Measurements from ENCODE around the gene APCDD1.
"Not testable (repeated sequence)": the region's sequence is repeated elsewhere in the genome, so short reads cannot be mapped to it uniquely, and the experiment has no call there.

The APCDD1 gene

DNA sequence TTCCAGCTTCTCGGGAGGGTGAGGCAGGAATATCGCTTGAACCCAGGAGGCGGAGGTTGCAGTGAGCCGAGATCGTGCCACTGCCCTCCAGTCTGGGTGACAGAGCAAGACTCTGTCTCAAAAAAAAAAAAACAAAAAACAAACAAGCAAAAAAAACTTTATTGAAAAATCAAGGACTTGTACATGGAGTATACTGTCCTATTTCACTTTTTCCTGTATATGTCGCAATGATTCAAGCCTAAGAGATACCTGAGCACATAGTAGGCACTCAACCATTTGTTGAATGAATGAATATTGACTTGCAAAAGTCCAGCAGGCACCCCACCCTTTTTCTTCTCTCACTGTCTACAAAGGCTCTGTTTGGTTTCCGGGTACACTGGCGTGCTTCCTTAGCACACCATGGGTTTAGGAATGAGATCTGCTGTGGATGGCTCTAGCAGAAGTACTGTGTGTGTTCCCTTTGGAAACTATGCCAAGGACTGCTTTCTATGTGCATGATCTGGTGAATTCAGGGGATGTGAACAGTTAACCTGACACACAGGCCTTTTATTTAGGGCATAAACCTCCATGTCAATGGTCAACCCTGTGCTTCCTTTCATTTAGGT, 6.1 kb downstream of the APCDD1 start:
- in situ Hi-C loops (cut with HindIII; ENCODE audit: low sequenced_read_pairs) = no loop called here

DNA sequence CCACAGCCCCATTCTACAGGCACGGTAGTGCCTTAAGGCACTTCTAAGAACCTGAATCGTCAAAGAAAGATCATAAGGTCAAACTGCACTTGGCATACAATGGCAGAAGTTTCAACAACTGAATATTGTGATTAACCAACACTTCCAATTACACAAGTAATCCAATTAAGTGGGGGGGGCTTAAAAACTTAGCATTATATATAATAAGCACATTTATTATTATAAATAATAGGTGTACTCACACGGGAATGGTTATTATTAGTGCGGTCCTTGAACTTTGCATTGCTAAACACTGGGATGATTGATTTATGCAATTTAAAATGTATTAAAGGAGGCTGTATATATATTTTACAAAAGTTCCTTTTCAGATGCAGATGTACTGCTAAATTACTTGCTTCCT, 7.6 kb downstream of the APCDD1 start:
- in situ Hi-C loops (cut with HindIII; ENCODE audit: low sequenced_read_pairs) = no loop called here

DNA sequence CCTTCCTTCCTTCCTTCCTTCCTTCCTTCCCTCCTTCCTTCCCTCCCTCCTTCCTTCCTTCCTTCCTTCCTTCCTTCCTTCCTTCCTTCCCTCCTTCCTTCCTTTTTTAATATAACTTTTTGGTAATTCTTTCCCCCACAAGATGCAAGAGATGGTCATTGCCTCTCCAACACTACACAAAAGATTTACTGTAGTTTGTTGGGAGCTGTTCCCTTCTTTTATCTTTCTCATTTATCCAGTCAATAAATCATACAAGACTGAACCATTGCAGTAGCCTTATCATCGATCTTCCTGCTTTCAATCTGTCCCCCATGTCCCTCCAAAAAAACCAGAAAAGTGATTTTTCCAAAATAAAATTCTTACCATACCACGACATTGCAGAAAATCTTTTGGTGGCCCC, 8.2 kb downstream of the APCDD1 start:
- in situ Hi-C loops (cut with HindIII; ENCODE audit: low sequenced_read_pairs) = no loop called here

DNA sequence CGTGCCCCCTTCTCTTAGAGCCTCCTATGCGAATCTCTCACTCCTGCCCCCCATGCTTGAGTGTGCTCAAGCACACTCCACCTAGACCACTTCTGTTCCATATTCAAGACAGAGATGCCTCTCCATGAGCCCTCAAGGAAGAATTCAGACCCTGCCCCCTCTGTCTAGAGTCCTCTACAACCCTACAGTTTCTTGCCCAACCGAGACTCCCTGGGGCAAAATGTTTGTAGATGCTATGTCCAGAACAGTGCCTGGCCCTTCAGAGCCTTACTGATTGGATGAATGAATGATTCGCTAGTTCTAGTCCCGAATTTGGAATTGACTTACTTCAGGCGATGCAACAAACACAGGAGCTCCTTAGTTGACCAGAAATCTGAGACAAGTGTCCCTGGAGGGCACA, 8.7 kb downstream of the APCDD1 start:
- in situ Hi-C loops (cut with HindIII; ENCODE audit: low sequenced_read_pairs) = no loop called here

DNA sequence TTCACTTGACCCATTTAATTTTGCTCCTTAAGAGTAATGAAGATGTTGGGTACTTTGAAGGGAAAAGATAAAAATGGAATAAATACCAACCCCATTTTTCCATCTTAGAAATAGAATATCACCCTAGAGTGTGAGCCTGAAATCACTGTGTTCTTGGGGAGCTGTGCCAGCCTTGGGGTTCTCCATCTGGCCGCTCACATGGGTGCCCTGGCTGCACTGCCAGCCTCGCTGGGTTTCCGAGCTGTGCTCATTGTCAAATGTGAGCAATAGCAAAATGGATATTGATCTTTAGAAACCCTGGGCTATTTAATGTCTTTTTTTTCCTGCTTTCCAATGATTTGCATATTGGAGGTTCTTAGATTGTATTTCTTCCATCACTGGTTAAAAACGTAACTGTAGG, 9.3 kb downstream of the APCDD1 start:
- in situ Hi-C loops (cut with HindIII; ENCODE audit: low sequenced_read_pairs) = no loop called here

DNA sequence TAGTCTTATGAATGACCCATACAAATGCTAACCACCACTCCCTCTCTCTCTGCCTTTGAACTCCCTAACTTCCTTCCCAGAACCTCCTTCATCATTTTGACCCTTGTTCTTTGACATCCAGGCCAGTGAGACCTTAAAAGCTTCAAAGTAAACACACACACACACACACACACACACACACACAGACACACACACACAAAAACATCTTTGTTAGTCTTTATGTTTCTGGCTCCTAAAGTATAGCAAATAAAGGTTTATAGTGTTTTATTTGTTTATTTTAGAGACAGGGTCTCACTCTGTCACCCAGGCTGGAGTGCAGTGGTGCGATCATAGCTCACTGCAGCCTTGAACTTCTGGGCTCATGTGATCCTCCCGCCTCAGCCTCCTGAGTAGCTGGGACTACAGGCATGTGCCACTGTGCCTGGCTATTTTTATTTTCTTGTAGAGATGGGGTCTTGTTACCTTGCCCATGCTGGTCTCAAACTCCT, 9.8 kb downstream of the APCDD1 start:
- in situ Hi-C loops (cut with HindIII; ENCODE audit: low sequenced_read_pairs) = not testable (repeated sequence)

DNA sequence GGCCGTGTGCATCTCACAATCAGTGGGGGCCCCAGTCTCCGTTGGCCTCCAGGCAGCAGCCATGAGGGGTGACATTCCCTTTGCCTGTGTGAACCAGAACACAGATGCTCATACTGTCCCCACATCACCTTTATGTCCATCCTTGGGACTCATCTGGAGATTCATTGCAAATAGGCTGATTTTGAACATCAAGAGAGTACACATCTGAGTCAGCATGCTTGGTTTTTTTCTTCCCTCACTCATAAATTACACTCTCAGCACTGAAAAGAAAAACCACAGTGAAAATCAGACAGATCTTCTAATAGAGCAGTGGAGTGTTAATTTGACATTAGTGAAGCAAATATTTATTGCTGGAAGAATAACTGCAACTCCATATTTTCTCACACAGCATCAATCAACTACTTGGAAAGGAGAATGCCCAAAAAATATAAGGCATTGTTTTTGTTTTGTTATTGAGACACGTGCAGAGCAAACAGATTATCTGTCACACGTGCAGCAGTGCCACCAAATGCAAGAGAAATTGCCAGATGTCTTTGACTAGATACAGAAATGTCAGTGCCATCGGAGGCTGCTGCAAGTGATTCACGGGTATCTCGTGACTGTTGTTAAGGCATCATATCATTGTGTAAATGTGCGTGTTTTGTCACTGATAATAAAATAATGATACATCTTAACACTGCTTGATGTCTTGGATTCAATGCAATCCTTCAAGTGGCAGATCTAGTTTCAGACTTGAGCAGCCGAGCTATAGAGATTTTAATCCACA, 10.9 kb downstream of the APCDD1 start:
- in situ Hi-C loops (cut with HindIII; ENCODE audit: low sequenced_read_pairs) = no loop called here

DNA sequence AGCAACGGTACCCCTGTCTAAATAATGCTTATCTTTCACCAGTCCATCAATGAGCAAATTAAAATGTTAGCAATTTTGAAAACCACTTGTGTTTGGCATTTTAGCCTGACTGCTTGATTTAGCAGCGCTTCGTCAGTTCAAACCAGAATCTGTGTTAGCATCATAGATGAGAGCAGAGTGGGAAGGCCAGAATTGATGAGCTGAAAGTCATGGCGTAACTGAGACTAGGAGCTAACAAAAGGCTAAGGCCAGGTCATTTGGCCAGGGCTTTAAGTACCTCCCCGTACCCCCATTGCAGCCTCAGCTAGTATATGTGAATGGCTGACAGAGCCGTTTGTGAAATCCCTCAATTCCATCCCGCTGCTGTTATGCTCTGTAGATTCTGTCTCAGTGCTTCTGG, 16.0 kb downstream of the APCDD1 start:
- in situ Hi-C loops (cut with HindIII; ENCODE audit: low sequenced_read_pairs) = no loop called here

DNA sequence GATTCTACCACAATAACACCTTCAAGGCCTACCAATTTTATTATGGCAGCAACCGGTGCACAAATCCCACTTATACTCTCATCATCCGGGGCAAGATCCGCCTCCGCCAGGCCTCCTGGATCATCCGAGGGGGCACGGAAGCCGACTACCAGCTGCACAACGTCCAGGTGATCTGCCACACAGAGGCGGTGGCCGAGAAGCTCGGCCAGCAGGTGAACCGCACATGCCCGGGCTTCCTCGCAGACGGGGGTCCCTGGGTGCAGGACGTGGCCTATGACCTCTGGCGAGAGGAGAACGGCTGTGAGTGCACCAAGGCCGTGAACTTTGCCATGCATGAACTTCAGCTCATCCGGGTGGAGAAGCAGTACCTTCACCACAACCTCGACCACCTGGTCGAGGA, 17.1 kb downstream of the APCDD1 start:
- in situ Hi-C loops (cut with HindIII; ENCODE audit: low sequenced_read_pairs) = no loop called here

DNA sequence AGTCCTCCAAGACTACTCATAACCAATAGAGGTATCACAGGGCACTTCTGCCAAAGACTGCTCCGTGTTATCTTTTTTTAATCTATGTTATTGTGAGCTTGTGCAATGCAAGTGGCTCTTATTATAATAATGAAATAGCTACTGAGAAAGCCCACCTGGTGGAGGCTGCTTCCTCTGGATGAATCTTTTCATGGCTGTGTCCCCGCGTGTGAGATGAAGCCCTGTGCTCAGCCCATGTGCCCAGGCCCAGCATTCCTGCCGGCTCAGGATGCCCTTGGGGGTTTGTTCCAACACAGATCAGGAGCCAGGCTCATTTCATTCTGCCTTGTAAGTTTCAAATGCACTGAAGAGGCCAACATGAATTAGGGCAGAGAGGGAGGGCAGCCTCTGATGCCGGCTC, 18.7 kb downstream of the APCDD1 start:
- in situ Hi-C loops (cut with HindIII; ENCODE audit: low sequenced_read_pairs) = no loop called here

DNA sequence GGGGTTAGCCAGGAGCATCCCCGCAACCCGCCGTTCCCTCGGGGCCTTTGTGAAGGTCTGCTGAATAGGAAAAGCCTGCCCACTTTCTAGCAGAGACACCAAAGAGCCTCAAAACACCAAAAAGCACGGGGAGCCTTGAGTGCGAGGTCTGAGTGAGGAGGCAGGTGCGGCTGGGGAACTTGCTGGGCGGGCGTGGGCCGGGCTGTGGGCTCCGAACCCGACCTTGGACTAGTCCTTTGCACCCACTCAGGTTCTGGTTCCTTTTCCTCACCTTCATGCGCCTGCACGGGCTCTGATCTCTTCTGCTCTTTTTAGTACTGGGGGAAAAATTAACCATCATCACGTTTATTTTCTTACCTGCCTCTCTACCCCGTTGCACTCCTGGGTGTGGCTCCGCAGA, 19.9 kb downstream of the APCDD1 start:
- in situ Hi-C loops (cut with HindIII; ENCODE audit: low sequenced_read_pairs) = no loop called here

DNA sequence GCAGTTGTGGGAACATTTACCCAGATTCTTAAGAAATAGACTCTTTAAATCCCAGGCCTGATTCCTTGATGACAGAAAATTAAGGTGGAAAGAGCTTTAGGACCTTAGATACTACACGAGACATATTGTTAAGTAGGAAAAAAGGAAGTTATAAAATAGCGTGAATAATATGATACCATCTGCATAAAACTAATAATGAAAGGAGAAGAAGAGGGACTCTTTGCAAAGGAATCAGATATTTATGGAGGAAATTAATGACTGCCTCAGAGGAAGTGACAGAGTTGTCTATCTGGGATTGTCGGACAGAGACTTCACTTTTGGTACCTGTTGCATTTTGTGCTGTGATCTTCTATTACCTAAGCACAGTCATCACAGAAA, 20.8 kb downstream of the APCDD1 start:
- in situ Hi-C loops (cut with HindIII; ENCODE audit: low sequenced_read_pairs) = no loop called here

DNA sequence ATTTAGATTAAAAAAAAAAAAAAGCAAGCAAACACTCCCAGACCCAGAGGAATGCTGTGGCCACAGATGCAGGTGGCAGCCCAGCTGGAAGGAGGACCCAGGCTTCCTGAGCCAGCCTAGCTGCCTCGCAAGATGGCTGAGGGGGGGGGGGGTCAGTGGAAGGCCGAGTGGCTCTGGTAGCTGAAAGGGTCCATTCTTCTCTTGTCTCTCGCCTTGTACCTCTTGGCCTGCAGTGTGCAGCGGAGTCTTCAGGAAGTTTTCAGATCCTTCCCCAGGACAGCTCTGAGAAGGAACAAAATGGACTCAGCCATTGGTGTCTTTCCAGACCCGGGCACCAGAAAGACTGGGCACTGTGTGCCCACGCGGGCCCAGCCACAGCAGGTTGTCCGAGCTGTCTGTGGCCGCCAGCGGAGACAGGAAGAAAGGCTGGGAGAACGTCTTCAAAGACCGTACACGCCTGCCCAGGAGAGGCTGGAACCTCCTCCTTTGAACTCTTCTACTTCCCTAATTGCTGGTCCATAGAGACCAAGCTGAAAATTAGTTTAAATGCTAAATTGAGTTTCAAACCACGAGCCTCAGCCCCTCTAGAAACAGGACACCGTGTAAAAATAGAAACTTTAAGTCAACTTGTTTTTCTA, 21.3 kb downstream of the APCDD1 start:
- in situ Hi-C loops (cut with HindIII; ENCODE audit: low sequenced_read_pairs) = no loop called here

DNA sequence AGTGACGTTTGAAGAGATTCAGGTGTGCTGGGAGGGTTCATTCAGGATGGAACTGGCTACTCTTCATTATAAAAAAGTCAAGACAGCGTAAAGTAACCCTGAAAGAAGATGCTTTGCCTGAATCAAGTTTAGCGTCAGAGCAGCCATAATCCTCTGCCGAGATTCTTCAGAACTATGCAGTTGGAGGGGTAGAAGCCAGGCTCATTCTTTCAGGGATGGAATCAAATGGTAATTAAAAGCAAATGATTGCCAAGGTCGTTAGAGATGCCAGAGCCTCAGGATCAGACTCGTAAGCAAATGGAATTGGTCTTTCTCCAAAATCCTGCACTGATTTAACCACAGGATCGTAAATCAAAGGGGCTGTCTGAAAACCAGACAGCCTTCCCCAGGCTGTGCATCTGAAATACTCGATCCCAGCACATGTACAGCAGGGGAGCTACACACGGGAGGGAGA, 21.9 kb downstream of the APCDD1 start:
- in situ Hi-C loops (cut with HindIII; ENCODE audit: low sequenced_read_pairs) = no loop called here

DNA sequence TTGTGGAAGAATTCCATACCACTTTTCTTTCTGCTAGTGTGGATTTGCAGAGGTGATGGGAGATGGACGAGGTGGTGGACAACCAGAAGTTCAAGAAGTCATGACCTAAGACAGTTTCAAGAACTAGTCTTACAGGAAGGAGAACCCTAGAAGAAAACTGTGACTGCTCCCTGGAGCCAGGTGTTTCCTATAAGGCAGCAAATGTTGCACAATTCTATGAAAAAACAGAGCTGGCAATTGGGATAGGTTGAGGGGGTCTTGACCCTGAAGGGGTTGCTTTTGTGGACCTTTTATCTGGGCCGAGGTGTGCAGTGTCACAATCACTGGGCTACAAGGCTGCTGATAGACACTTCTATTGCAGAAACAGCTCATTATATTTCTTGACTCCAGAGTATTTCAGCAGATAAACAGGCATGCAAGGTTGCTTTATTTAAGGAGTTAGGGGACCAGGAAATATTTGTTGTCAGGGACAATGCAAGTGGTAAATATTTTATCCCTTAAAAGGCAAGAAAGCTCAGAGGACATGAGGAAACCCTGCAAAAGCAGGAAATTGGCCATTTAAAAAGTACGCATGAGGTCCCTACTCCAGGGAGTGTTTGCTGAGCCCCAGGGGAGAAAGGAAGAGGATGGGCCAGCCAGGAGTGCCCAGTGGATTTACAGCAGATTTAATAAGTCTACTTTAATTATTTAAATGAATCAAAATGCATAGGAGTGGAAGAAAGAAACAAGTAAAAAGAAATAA, 22.9 kb downstream of the APCDD1 start:
- in situ Hi-C loops (cut with HindIII; ENCODE audit: low sequenced_read_pairs) = no loop called here

DNA sequence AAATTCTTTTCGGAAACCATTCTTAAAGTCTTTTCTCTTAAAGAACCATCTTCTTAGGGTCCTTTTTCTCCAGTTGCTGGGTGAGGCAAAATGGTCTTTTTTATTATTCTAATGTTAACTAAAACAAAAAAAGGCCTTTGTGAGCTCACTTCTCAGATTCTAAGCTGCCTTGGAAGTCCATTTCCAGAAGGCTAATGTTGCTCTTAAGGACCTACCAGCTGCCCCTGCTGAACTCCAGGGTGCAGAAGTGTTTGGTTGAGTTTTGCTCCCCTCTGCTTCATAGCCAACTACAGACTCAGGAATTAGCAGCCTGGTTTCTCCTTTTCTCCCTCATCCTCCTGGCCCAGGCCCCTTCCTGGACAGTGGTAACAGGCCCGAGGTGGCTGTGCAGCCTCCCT, 23.4 kb downstream of the APCDD1 start:
- in situ Hi-C loops (cut with HindIII; ENCODE audit: low sequenced_read_pairs) = no loop called here

DNA sequence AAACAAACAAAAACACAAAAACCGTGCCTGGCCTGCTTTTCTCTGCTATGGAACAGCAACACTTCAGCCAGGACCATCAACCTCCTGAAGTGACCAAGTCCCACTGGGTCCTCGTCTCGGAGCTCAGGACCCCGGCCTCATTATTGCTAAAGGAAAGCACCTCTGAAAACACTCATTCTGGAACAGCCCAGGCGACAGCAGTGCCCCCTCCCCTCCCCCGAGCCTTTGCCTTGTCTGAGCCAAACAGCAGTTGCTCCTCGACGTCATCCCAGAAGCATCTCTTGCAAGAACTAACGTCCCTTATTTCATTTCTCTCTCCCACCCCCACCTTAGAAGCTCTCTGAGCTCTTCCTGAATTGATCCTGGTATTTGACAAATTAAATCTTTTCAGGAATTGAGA, 27.4 kb downstream of the APCDD1 start:
- in situ Hi-C loops (cut with HindIII; ENCODE audit: low sequenced_read_pairs) = no loop called here

DNA sequence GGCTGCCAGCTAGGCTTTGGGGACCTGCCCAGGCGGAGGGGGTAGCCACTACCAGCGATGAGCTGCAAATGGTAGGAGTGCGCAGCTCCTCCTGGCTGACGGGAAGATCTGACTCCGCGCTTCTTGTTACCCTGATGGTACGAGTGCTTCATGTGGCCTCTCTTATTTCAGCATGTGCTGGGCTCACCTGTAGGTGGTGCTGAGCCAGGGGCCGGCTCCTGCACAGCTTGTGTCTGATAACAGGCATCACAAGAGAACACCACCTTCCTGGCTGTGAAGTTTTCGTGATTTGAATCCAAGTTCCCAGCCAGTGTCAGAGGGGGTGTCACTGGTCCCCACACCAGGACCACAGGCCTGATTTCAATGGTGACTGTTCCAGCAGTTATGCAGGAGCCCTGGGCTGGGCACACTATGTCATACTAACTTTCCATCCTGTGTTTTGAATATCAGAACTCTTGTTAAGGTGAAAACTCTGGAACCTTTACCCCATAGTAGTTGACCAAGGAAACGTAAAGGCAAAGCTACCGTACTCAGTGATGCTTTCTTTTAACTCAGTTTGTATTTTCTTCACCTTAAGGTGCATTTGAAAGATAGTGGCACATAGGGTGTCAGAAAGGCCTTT, 28.0 kb downstream of the APCDD1 start:
- in situ Hi-C loops (cut with HindIII; ENCODE audit: low sequenced_read_pairs) = no loop called here

DNA sequence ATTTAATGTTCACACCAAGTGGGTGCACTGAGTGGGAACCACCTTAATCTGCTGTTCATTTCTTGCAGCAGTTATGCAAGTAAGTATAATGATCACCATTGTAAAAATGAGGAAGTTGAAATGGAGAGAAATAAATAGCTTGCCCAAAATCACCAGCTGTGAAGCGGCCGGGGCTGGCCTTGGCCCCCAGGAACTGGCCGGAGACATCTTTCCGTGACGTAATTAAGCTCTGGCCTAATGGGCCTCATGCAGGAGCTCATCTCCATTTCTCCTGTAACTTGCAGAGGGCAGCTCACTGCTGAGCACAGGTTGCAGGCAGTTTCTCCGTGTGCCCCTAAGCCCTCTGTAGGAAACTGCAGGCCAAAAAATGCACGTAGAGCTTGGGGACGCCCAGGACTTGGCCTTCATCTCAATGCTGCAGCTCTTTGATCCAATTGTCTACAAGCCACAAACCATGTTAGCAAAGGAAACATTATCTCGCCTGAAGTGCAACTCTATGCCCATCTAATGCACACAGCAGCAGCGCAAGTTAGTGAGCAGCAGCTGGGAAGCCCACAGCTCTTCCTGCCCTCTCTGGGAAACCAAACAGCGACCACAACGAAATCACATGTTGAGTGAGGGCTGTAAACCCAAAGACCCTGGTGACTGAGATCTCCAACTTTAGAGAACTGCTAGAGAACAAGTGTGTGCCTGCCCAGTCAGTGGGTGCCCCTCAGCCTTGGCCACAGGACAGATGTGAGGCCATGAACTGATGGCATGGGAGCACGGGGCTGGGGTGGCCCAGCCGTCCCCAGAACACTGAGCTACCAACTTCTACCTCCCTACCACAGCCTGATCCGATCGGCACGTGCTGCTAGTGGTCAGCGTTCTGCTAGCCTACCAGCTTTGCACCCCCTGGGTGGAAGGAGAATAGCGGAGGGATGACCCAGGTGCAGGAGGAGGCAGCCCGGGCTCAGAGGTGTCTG, 28.8 kb downstream of the APCDD1 start:
- in situ Hi-C loops (cut with HindIII; ENCODE audit: low sequenced_read_pairs) = no loop called here

DNA sequence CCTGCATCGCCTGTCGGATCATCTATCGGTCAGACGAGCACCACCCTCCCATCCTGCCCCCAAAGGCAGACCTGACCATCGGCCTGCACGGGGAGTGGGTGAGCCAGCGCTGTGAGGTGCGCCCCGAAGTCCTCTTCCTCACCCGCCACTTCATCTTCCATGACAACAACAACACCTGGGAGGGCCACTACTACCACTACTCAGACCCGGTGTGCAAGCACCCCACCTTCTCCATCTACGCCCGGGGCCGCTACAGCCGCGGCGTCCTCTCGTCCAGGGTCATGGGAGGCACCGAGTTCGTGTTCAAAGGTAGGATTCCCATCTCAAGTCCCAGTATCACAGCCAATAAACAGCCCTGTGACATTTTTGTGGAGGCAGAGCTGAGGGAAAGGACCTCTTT, 31.0 kb downstream of the APCDD1 start:
- in situ Hi-C loops (cut with HindIII; ENCODE audit: low sequenced_read_pairs) = no loop called here

All from endothelial cell of hepatic sinusoid (primary cell).